ENCODE measurements around the gene LRP1. TPM values are rescaled to one million over a fixed set of nuclear protein-coding genes. Genes with fewer than 3 reads are reported as not detected.

The LRP1 gene
- total and polyA plus RNA-seq, 2 experiments from 2014 or later = 26.6 to 145 TPM

- Histone ChIP-seq H3K27ac (ENCODE audit: low read depth) (no peak overlapping the region), H3K79me2 (replicated peaks; ENCODE audit: insufficient read depth) (peaks cover 9% of the 10 kb centered on the region), H3K36me3 (ENCODE audit: insufficient read depth) (no peaks in the 10 kb centered on the region), H3K9me2 (ENCODE audit: insufficient read depth) (no peaks in the 10 kb centered on the region), H3K4me2 (no peak overlapping the region), H3K4me3 (no peak overlapping the region), H3K4me1 (ENCODE audit: insufficient read depth) (peaks cover 20% of the 10 kb centered on the region), H2AFZ (no peak overlapping the region), H3F3A (replicated peaks; ENCODE audit: low read depth) (peaks cover 6% of the 10 kb centered on the region), H4K20me1 (replicated peaks; ENCODE audit: insufficient read depth) (no peaks in the 10 kb centered on the region), H3K27me3 (ENCODE audit: insufficient read depth) (no peaks in the 10 kb centered on the region)
- peaks cover 28% of the 10 kb centered on the region for H3K4me1 Mint-ChIP-seq
- no peaks in the 10 kb centered on the region; the same call in 1 of the 3 replicates for H3K9me3 Mint-ChIP-seq
- no peak overlapping the region; the same call in 2 of the 3 replicates for H3K4me3 Mint-ChIP-seq
- DNase-seq (ENCODE audit: low spot score) (no peak), ATAC-seq (no peak)
- no peak overlapping the region for H3K27ac Mint-ChIP-seq
- H3K27me3 Mint-ChIP-seq (ENCODE audit: insufficient read depth, low read depth, poor library complexity) = peaks cover 20% of the 10 kb centered on the region
- H3K36me3 Mint-ChIP-seq (ENCODE audit: low read depth) = peaks cover 32% of the 10 kb centered on the region
- TF ChIP-seq ZNF331 (CRISPR knock-in tag; IDR thresholded peaks at IDR 0.05; ENCODE audit: low read depth) = no peak
- TF ChIP-seq POLR2AphosphoS5 (IDR thresholded peaks at IDR 0.05; ENCODE audit: low read depth) = no peak
- no peak for TF ChIP-seq CTCF (conservative IDR thresholded peaks at IDR 0.05; ENCODE audit: low read depth in 2 of 2)
- TF ChIP-seq ZNF462 (CRISPR knock-in tag; IDR thresholded peaks at IDR 0.05) = no peak
- TF ChIP-seq ZNF114 (CRISPR knock-in tag; IDR thresholded peaks at IDR 0.05) = no peak
- TF ChIP-seq, protein P1, sequence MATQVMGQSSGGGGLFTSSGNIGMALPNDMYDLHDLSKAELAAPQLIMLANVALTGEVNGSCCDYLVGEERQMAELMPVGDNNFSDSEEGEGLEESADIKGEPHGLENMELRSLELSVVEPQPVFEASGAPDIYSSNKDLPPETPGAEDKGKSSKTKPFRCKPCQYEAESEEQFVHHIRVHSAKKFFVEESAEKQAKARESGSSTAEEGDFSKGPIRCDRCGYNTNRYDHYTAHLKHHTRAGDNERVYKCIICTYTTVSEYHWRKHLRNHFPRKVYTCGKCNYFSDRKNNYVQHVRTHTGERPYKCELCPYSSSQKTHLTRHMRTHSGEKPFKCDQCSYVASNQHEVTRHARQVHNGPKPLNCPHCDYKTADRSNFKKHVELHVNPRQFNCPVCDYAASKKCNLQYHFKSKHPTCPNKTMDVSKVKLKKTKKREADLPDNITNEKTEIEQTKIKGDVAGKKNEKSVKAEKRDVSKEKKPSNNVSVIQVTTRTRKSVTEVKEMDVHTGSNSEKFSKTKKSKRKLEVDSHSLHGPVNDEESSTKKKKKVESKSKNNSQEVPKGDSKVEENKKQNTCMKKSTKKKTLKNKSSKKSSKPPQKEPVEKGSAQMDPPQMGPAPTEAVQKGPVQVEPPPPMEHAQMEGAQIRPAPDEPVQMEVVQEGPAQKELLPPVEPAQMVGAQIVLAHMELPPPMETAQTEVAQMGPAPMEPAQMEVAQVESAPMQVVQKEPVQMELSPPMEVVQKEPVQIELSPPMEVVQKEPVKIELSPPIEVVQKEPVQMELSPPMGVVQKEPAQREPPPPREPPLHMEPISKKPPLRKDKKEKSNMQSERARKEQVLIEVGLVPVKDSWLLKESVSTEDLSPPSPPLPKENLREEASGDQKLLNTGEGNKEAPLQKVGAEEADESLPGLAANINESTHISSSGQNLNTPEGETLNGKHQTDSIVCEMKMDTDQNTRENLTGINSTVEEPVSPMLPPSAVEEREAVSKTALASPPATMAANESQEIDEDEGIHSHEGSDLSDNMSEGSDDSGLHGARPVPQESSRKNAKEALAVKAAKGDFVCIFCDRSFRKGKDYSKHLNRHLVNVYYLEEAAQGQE (IDR thresholded peaks at IDR 0.05; ENCODE audit: unreplicated experiment) = no peak
- no peak for TF ChIP-seq EZH2 (IDR thresholded peaks at IDR 0.05; ENCODE audit: low read depth, unreplicated experiment)
- no peak for TF ChIP-seq NANOG (IDR thresholded peaks at IDR 0.05; ENCODE audit: borderline replicate concordance)
- no peak for TF ChIP-seq JUNB (IDR thresholded peaks at IDR 0.05; ENCODE audit: unreplicated experiment)
- no peak for TF ChIP-seq EZH2phosphoT487 (IDR thresholded peaks at IDR 0.05; ENCODE audit: unreplicated experiment)
- TF ChIP-seq STAT1 (IDR thresholded peaks at IDR 0.05; ENCODE audit: unreplicated experiment) = no peak
- TF ChIP-seq, protein P2, sequence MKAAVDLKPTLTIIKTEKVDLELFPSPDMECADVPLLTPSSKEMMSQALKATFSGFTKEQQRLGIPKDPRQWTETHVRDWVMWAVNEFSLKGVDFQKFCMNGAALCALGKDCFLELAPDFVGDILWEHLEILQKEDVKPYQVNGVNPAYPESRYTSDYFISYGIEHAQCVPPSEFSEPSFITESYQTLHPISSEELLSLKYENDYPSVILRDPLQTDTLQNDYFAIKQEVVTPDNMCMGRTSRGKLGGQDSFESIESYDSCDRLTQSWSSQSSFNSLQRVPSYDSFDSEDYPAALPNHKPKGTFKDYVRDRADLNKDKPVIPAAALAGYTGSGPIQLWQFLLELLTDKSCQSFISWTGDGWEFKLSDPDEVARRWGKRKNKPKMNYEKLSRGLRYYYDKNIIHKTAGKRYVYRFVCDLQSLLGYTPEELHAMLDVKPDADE (IDR thresholded peaks at IDR 0.05) = no peak
- TF ChIP-seq CREB1 (CRISPR knock-in tag; IDR thresholded peaks at IDR 0.05; ENCODE audit: low read depth) = no peak
Measured at GRCh38 chr12:57107456-57108155, 20.7 kb upstream of the LRP1 start.
